SK-N-SH treated with all-trans-retinoic acid at 6 μM for 48 hours (cell line): ENCODE measurements around the gene SPR.

ENCODE experiments used
- ATAC-seq: fragments of 200-7000 bp; cut with Tn5 transposase; 3 replicates; pipeline ENCODE4 v1.9.1; 2020; ENCODE audit warnings: mild to moderate bottlenecking, moderate library complexity
- ARNTL ChIP-seq: fragments of 450-650 bp; formaldehyde crosslinking; IDR thresholded peaks from 2 replicates; pipeline ENCODE4 v1.5.0; 2020; ENCODE audit warnings: low read depth, mild to moderate bottlenecking, moderate library complexity, borderline replicate concordance
- BACH2 ChIP-seq: fragments of 250-450 bp; sonication (Bioruptor Pico); IDR thresholded peaks from 2 replicates; pipeline ENCODE4 v1.9.0; 2021; ENCODE audit warnings: mild to moderate bottlenecking, borderline replicate concordance
- CSDC2 ChIP-seq: fragments of 250-450 bp; sonication (Bioruptor Pico); IDR thresholded peaks from 2 replicates; pipeline ENCODE4 v1.5.0; 2020; ENCODE audit warnings: mild to moderate bottlenecking, moderate library complexity
- ESRRG ChIP-seq: fragments of 250-450 bp; sonication (Bioruptor Pico); IDR thresholded peaks from 2 replicates; pipeline ENCODE4 v1.6.1; 2021; ENCODE audit warnings: mild to moderate bottlenecking
- GLIS3 ChIP-seq: fragments of 250-450 bp; sonication (Bioruptor Pico); IDR thresholded peaks from 2 replicates; pipeline ENCODE4 v1.5.0; 2020; ENCODE audit warnings: mild to moderate bottlenecking, moderate library complexity
- ISL1 ChIP-seq: fragments of 250-450 bp; sonication (Bioruptor Pico); IDR thresholded peaks from 2 replicates; pipeline ENCODE4 v2.1.2; 2022; ENCODE audit warnings: mild to moderate bottlenecking, moderate library complexity
- OSR1 ChIP-seq: fragments of 250-450 bp; sonication (Bioruptor Pico); IDR thresholded peaks from 2 replicates; pipeline ENCODE4 v1.8.0; 2022; ENCODE audit warnings: moderate library complexity, mild to moderate bottlenecking, inconsistent platforms
- PPARA ChIP-seq: fragments of 250-450 bp; sonication (Bioruptor Pico); IDR thresholded peaks from 2 replicates; pipeline ENCODE4 v1.5.0; 2020; ENCODE audit warnings: mild to moderate bottlenecking, borderline replicate concordance
- RARB ChIP-seq: fragments of 250-450 bp; sonication (Bioruptor Pico); IDR thresholded peaks from 2 replicates; pipeline ENCODE4 v1.8.0; 2021; ENCODE audit warnings: mild to moderate bottlenecking, moderate library complexity
- SNAI2 ChIP-seq: fragments of 250-450 bp; sonication (Bioruptor Pico); IDR thresholded peaks from 2 replicates; pipeline ENCODE4 v1.5.0; 2020; ENCODE audit warnings: mild to moderate bottlenecking, moderate library complexity
- TCF4 ChIP-seq: fragments of 250-450 bp; sonication (Bioruptor Pico); IDR thresholded peaks from 2 replicates; pipeline ENCODE4 v1.8.0; 2021; ENCODE audit warnings: mild to moderate bottlenecking, moderate library complexity, borderline replicate concordance
- TOX ChIP-seq: fragments of 250-450 bp; sonication (Bioruptor Pico); IDR thresholded peaks from 2 replicates; pipeline ENCODE4 v1.8.0; 2021; ENCODE audit warnings: mild to moderate bottlenecking, moderate library complexity, borderline replicate concordance
- ZC3H10 ChIP-seq: fragments of 250-450 bp; sonication (Bioruptor Pico); IDR thresholded peaks from 2 replicates; pipeline ENCODE4 v1.5.1; 2021; ENCODE audit warnings: mild to moderate bottlenecking, moderate library complexity
- ZFP3 ChIP-seq: fragments of 250-450 bp; sonication (Bioruptor Pico); IDR thresholded peaks from 2 replicates; pipeline ENCODE4 v1.5.0; 2020; ENCODE audit warnings: mild to moderate bottlenecking, moderate library complexity
- ZFP30 ChIP-seq: fragments of 450-650 bp; formaldehyde crosslinking; IDR thresholded peaks from 2 replicates; pipeline ENCODE4 v1.5.0; 2022; ENCODE audit warnings: mild to moderate bottlenecking, moderate library complexity
- ZNF565 ChIP-seq: fragments of 450-650 bp; formaldehyde crosslinking; conservative IDR thresholded peaks from 2 replicates; pipeline ENCODE4 v1.5.0; 2020; ENCODE audit warnings: low read depth, mild to moderate bottlenecking, moderate library complexity
- ZNF70 ChIP-seq: fragments of 450-650 bp; formaldehyde crosslinking; IDR thresholded peaks from 2 replicates; pipeline ENCODE4 v1.5.0; 2020; ENCODE audit warnings: mild to moderate bottlenecking, moderate library complexity
- ZNF8 ChIP-seq: fragments of 450-650 bp; formaldehyde crosslinking; IDR thresholded peaks from 2 replicates; pipeline ENCODE4 v1.5.0; 2020; ENCODE audit warnings: mild to moderate bottlenecking, moderate library complexity
- TF ChIP-seq, protein P1 (sequence below): fragments of 250-450 bp; sonication (Bioruptor Pico); IDR thresholded peaks from 2 replicates; pipeline ENCODE4 v1.5.0; 2020; ENCODE audit warnings: mild to moderate bottlenecking, moderate library complexity
- TF ChIP-seq, protein P2 (sequence below): fragments of 250-450 bp; sonication (Bioruptor Pico); IDR thresholded peaks from 2 replicates; pipeline ENCODE4 v1.8.0; 2020; ENCODE audit warnings: mild to moderate bottlenecking, moderate library complexity, borderline replicate concordance
- TF ChIP-seq, protein P3 (sequence below): fragments of 250-450 bp; sonication (Bioruptor Pico); IDR thresholded peaks from 2 replicates; pipeline ENCODE4 v1.5.1; 2020; ENCODE audit warnings: low read depth, mild to moderate bottlenecking, moderate library complexity
- TF ChIP-seq, protein P4 (sequence below): fragments of 250-450 bp; sonication (Bioruptor Pico); IDR thresholded peaks from 2 replicates; pipeline ENCODE4 v1.8.0; 2021; ENCODE audit warnings: low read depth, mild to moderate bottlenecking, moderate library complexity, borderline replicate concordance

SPR gene

DNA sequence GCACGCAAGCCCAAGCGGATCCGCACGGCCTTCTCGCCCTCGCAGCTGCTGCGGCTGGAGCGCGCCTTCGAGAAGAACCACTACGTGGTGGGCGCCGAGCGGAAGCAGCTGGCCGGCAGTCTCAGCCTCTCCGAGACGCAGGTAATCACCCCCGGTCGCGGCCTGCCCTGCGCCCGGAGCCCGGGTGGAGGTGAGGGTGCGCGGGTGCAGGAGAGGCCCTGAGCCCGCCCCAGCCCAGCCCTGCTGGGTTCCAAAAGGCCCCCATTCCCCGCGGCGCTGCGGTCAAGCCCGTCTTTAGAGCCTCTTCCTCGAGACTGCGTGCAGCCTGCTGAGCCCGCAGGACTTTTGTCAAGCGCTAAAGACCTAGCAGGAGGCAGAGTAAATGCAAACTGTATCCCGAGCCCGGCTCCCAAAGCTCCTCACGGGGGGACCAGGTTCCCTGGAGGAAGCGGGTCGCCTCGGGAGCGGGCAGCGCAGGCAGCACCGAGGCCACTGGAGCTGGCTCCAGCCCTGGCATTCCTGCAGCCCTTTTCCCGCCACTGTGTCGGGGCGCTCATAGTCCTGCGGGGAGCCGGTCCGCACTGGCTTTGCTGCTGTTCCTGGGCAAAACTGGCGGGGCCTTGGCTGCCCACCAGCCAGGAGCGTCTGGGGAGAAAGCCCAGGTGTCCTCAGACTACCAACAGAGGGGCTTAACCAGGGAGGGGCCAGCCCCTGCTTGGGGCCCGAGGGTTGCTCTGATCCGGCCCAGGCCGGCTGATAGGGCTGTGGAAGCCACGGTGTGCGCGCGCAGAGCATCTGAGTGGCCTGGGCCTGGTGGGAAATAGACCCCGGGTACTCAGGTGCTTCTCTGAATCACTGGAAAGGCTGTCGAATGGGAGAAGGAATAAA lies 37.4 kb downstream of the SPR start:
- ATAC-seq: peak; percentile 27
- TF ChIP-seq CSDC2 (CRISPR knock-in tag) (no peak), BACH2 (CRISPR knock-in tag) (no peak), PPARA (CRISPR knock-in tag) (no peak), SNAI2 (CRISPR knock-in tag) (no peak), RARB (CRISPR knock-in tag) (no peak), TOX (CRISPR knock-in tag) (no peak), OSR1 (no peak), ZFP30 (CRISPR knock-in tag) (no peak), ZC3H10 (CRISPR knock-in tag) (no peak), ZFP3 (no peak), ZNF565 (CRISPR knock-in tag) (no peak)

DNA sequence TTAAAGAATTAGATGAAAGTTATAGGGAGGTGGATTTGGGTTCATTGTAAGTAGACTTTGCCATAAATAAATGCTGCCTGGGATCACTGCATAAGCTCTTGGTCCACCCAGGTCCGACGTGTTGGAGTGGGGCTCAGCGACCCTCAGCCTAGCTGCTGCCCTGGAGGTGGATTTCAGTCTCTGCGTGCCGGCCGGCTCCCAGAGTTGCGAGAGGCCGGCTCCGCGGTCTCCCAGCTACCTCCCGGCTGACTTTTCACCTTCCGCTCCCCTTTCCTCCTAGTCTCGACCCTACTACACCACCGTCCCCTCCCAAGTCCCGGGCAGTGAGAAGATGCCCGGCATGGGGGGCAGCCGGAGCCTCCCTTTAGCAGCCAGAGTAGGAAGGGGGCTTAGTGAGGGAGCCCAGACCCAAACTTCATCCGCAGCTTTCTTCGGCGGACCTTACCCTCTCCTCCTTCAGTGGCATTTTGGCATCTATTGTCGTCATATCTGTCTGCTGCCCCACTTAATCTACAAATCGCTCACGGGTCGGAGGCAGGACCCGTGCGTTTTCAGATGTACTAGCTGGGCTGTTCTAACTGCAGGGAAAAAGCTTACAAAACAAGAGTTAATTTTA lies 38.2 kb downstream of the SPR start:
- no peak for TF ChIP-seq ISL1 (CRISPR knock-in tag)
- no peak for TF ChIP-seq CSDC2 (CRISPR knock-in tag)
- TF ChIP-seq, protein P1, sequence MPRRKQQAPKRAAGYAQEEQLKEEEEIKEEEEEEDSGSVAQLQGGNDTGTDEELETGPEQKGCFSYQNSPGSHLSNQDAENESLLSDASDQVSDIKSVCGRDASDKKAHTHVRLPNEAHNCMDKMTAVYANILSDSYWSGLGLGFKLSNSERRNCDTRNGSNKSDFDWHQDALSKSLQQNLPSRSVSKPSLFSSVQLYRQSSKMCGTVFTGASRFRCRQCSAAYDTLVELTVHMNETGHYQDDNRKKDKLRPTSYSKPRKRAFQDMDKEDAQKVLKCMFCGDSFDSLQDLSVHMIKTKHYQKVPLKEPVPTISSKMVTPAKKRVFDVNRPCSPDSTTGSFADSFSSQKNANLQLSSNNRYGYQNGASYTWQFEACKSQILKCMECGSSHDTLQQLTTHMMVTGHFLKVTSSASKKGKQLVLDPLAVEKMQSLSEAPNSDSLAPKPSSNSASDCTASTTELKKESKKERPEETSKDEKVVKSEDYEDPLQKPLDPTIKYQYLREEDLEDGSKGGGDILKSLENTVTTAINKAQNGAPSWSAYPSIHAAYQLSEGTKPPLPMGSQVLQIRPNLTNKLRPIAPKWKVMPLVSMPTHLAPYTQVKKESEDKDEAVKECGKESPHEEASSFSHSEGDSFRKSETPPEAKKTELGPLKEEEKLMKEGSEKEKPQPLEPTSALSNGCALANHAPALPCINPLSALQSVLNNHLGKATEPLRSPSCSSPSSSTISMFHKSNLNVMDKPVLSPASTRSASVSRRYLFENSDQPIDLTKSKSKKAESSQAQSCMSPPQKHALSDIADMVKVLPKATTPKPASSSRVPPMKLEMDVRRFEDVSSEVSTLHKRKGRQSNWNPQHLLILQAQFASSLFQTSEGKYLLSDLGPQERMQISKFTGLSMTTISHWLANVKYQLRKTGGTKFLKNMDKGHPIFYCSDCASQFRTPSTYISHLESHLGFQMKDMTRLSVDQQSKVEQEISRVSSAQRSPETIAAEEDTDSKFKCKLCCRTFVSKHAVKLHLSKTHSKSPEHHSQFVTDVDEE (CRISPR knock-in tag): no peak
- TF ChIP-seq ZC3H10 (CRISPR knock-in tag): no peak
- TF ChIP-seq RARB (CRISPR knock-in tag): no peak
- no peak for TF ChIP-seq TCF4 (CRISPR knock-in tag)
- no peak for TF ChIP-seq OSR1
- TF ChIP-seq SNAI2 (CRISPR knock-in tag): no peak
- no peak for TF ChIP-seq GLIS3 (CRISPR knock-in tag)
- no peak for TF ChIP-seq ZNF8 (CRISPR knock-in tag)
- TF ChIP-seq, protein P2, sequence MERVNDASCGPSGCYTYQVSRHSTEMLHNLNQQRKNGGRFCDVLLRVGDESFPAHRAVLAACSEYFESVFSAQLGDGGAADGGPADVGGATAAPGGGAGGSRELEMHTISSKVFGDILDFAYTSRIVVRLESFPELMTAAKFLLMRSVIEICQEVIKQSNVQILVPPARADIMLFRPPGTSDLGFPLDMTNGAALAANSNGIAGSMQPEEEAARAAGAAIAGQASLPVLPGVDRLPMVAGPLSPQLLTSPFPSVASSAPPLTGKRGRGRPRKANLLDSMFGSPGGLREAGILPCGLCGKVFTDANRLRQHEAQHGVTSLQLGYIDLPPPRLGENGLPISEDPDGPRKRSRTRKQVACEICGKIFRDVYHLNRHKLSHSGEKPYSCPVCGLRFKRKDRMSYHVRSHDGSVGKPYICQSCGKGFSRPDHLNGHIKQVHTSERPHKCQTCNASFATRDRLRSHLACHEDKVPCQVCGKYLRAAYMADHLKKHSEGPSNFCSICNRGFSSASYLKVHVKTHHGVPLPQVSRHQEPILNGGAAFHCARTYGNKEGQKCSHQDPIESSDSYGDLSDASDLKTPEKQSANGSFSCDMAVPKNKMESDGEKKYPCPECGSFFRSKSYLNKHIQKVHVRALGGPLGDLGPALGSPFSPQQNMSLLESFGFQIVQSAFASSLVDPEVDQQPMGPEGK (CRISPR knock-in tag): no peak
- TF ChIP-seq ZNF565 (CRISPR knock-in tag): no peak
- TF ChIP-seq, protein P3, sequence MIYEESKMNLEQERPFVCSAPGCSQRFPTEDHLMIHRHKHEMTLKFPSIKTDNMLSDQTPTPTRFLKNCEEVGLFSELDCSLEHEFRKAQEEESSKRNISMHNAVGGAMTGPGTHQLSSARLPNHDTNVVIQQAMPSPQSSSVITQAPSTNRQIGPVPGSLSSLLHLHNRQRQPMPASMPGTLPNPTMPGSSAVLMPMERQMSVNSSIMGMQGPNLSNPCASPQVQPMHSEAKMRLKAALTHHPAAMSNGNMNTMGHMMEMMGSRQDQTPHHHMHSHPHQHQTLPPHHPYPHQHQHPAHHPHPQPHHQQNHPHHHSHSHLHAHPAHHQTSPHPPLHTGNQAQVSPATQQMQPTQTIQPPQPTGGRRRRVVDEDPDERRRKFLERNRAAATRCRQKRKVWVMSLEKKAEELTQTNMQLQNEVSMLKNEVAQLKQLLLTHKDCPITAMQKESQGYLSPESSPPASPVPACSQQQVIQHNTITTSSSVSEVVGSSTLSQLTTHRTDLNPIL: no peak
- TF ChIP-seq TOX (CRISPR knock-in tag): no peak
- TF ChIP-seq, protein P4, sequence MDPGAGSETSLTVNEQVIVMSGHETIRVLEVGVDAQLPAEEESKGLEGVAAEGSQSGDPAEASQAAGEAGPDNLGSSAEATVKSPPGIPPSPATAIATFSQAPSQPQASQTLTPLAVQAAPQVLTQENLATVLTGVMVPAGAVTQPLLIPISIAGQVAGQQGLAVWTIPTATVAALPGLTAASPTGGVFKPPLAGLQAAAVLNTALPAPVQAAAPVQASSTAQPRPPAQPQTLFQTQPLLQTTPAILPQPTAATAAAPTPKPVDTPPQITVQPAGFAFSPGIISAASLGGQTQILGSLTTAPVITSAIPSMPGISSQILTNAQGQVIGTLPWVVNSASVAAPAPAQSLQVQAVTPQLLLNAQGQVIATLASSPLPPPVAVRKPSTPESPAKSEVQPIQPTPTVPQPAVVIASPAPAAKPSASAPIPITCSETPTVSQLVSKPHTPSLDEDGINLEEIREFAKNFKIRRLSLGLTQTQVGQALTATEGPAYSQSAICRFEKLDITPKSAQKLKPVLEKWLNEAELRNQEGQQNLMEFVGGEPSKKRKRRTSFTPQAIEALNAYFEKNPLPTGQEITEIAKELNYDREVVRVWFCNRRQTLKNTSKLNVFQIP: no peak
- no peak for TF ChIP-seq ESRRG
- TF ChIP-seq, all 23 proteins: peak for 0
- ATAC-seq: no peak

DNA sequence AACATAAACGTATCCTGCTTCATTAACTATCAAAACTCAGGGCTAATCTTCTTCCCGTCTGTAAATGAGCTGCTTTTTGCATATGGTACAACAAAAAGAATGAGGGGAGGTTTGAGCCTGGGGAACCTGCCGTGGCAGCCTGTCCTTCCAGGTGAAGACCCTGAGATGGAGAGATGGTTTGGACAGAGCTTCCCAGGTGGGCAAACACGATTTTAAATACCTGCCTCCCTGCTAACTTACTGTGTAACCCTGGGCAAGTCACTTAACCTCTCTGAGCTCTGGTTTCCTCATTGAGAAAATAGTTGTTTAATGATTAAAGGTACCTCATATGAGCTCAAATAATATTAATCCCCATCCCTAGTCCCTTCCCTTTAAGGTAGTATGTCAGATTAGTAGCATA lies 39.2 kb downstream of the SPR start:
- TF ChIP-seq CSDC2 (CRISPR knock-in tag) (no peak), ARNTL (no peak), ZNF70 (no peak), SNAI2 (CRISPR knock-in tag) (no peak), PPARA (CRISPR knock-in tag) (no peak), ISL1 (CRISPR knock-in tag) (no peak), ZC3H10 (CRISPR knock-in tag) (no peak)
- TF ChIP-seq, protein P4: no peak
- ATAC-seq: no peak
